Prostate gland (tissue), 2 donors: ENCODE results near the gene TMEM81. TPM values are rescaled to one million over a fixed set of nuclear protein-coding genes. Genes with fewer than 3 reads are reported as not detected.

Source experiments
- DNase-seq: peaks from one replicate; pipeline ENCODE4 v3.0.0-alpha.2; 2019; ENCODE audit warnings: low spot score
- H3K27ac ChIP-seq, 2 donors: fragments of 200-600 bp; sonication (generic); 2 replicates each; pipeline ENCODE4 v1.5.1; 2017 to 2019
- H3K27me3 ChIP-seq: fragments of 200-600 bp; sonication (generic); replicated peaks from 2 replicates; pipeline ENCODE4 v1.5.1; 2019; ENCODE audit not compliant: insufficient read depth
- H3K36me3 ChIP-seq, 2 donors: fragments of 200-600 bp; sonication (generic); 1 replicate in 1 of 2; 2 replicates in 1 of 2; pipeline versions ENCODE4 v1.5.1 to v1.8.1; 2017 to 2019
- H3K4me1 ChIP-seq: fragments of 200-600 bp; sonication (generic); replicated peaks from 2 replicates; pipeline ENCODE4 v1.5.1; 2019
- H3K4me3 ChIP-seq, 2 donors: fragments of 200-600 bp; sonication (generic); 2 replicates each; pipeline ENCODE4 v1.5.1; 2017 to 2019
- H3K9me3 ChIP-seq: fragments of 200-600 bp; sonication (generic); 2 replicates; pipeline ENCODE4 v1.5.1; 2017
- POLR2A ChIP-seq: fragments of 450-650 bp; IDR thresholded peaks from one replicate; pipeline ENCODE4 v1.6.1; 2016; ENCODE audit warnings: antibody characterized with exemption, mild to moderate bottlenecking
- POLR2AphosphoS5 ChIP-seq: sonication (generic); formaldehyde crosslinking; IDR thresholded peaks from one replicate; pipeline ENCODE4 v1.6.1; 2017; ENCODE audit warnings: antibody characterized with exemption
- WGBS: methylation state at CpG from one replicate; pipeline ENCODE4 v1.1.5; 2018; 5-methylcytosine and 5-hydroxymethylcytosine counted together
- intact Hi-C: fragments of 100-400 bp; cut with DNase I; formaldehyde crosslinking; loops from one replicate; pipeline ENCODE4 v1.14.2; 2022
- total RNA-seq, 2 donors: library from RNA; depleted of rRNA; stranded (reverse); fragments of >200 nt; gene quantifications; one replicate each; pipeline ENCODE4 v1.1.0, GENCODE V29; 2016
- TF ChIP-seq, protein P1 (sequence below), 4 experiments: fragments of 200-600 bp in 2 of 4; fragments of 450-650 bp in 2 of 4; sonication (generic) in 2 of 4; IDR thresholded peaks; 1 replicate in 3 of 4; 2 replicates in 1 of 4; pipeline ENCODE4 v1.5.1; 2016 to 2019; ENCODE audit warnings: antibody characterized with exemption in 4 of 4, mild to moderate bottlenecking in 2 of 4, moderate library complexity in 2 of 4

The TMEM81 gene
- total RNA-seq, 2 donors from 2014 or later = 0.73 to 2.2 TPM

DNA sequence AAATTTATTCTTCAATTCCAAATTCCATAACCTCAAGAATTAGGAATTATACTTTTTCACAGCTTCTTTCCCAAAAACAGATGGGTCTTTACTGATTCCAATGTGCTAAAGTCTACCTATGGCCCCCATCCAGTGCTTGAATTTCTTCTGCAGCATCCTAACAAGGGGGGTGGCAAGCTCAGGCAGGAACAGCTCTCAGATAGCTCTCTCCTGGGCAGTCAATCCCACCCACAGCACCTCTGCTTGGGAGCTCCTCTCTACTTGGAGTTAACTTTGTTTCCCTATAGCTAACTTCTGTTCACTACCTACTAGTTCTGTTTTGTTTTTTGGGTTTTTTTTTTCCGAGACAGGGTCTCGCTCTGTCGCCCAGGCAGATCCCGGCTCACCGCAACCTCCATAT, 25.5 kb upstream of the TMEM81 start:
- no peak for DNase-seq
- TF ChIP-seq, protein P1, sequence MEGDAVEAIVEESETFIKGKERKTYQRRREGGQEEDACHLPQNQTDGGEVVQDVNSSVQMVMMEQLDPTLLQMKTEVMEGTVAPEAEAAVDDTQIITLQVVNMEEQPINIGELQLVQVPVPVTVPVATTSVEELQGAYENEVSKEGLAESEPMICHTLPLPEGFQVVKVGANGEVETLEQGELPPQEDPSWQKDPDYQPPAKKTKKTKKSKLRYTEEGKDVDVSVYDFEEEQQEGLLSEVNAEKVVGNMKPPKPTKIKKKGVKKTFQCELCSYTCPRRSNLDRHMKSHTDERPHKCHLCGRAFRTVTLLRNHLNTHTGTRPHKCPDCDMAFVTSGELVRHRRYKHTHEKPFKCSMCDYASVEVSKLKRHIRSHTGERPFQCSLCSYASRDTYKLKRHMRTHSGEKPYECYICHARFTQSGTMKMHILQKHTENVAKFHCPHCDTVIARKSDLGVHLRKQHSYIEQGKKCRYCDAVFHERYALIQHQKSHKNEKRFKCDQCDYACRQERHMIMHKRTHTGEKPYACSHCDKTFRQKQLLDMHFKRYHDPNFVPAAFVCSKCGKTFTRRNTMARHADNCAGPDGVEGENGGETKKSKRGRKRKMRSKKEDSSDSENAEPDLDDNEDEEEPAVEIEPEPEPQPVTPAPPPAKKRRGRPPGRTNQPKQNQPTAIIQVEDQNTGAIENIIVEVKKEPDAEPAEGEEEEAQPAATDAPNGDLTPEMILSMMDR (IDR thresholded peaks at IDR 0.05) = no peak
- TF ChIP-seq POLR2A (no peak), POLR2AphosphoS5 (no peak)

DNA sequence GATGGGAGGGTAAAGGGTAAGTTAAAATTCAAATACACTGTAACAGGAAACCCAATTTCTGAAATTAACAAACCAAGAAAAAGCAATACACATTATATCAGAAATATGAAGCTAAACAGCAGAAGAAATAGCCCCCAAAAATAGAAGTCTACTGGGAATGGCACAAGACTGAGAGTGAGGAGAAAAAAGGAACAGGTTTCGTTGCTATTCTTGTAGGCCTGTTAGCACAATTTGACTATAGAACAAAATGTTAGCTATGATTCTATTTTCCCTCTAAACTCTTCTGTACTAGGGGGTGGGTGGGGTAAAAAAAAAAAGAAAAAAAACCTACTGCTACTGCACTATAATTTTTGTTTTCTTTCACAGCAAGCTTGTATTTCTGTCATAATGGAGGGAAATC, 25.0 kb upstream of the TMEM81 start:
- Histone ChIP-seq H3K4me1 (no peaks in the 10 kb centered on the region), H3K27ac (no peak overlapping the region), H3K27me3 (no peaks in the 10 kb centered on the region), H3K9me3 (no peaks in the 10 kb centered on the region), H3K4me3 (no peak overlapping the region), H3K36me3 (no peaks in the 10 kb centered on the region)
- TF ChIP-seq POLR2AphosphoS5 = no peak
- TF ChIP-seq POLR2A = no peak
- TF ChIP-seq, protein P1 (IDR thresholded peaks at IDR 0.05) = no peak
- intact Hi-C loops = no loop called here
- no peak for DNase-seq
- WGBS = 91% methylated on average over 1 of the region's 1 CpG

More for the DNA sequence above, 25.5 kb upstream of the TMEM81 start:
- Histone ChIP-seq H3K9me3 (no peaks in the 10 kb centered on the region), H3K27me3 (no peaks in the 10 kb centered on the region), H3K27ac (no peak overlapping the region), H3K4me1 (no peaks in the 10 kb centered on the region), H3K4me3 (no peak overlapping the region), H3K36me3 (no peaks in the 10 kb centered on the region)
- intact Hi-C loops = no loop called here
- WGBS = 85% methylated on average over 5 of the region's 5 CpGs

DNA sequence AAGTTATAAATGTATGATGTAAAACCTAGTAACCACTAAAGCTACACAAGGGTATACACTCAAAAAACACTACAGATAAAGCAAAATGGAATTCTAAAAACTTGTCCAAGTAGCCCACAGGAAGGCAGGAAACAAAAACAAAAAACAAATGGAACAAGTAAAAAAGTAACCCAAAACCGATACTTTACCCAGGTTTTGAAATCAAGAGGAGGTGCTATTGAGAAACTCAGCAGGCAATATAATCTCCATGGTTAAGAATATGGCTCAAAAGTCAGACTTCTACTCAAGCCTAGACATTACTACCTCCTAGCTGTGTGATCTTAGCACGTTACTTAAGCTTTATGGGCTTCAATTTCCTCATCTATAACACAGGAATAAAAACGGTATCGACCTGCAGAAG, 24.2 kb upstream of the TMEM81 start:
- H3K4me3 ChIP-seq = no peak overlapping the region
- no peak overlapping the region for H3K27ac ChIP-seq
- DNase-seq = no peak
- no peaks in the 10 kb centered on the region for H3K36me3 ChIP-seq
- 91% methylated on average over 4 of the region's 4 CpGs for WGBS
- TF ChIP-seq, protein P1 (IDR thresholded peaks at IDR 0.05) = no peak
- TF ChIP-seq POLR2A = no peak
- TF ChIP-seq POLR2AphosphoS5 = no peak
- H3K9me3 ChIP-seq = no peaks in the 10 kb centered on the region
- H3K27me3 ChIP-seq = no peaks in the 10 kb centered on the region
- intact Hi-C loops = no loop called here
- H3K4me1 ChIP-seq = no peaks in the 10 kb centered on the region

DNA sequence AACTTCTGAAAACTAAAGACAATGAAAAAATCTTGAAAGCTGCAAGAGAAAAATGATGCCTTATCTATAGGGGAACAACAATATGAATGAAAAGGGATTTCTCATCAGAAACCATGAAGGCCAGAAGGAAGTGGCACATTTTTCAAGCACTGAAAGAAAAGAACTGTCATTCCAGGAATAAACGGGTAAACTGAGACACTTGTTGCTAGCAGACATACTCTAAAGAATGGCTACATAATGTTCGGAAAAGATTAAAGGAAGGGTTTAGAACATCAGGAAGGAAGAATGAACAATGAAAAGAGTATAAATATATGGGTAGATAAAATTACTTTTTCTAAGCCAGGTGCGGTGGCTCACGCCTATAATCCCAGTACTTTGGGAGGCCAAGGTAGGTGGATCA, 23.1 kb upstream of the TMEM81 start:
- WGBS = 92% methylated on average over 4 of the region's 4 CpGs
- peaks cover 0 to under 1% of the 10 kb centered on the region in 2 donors for H3K36me3 ChIP-seq
- no peaks in the 10 kb centered on the region for H3K9me3 ChIP-seq
- no peak overlapping the region for H3K4me3 ChIP-seq
- H3K27me3 ChIP-seq = no peaks in the 10 kb centered on the region
- TF ChIP-seq POLR2A = no peak
- TF ChIP-seq POLR2AphosphoS5 = no peak
- TF ChIP-seq, protein P1 (IDR thresholded peaks at IDR 0.05) = no peak
- no peak for DNase-seq
- no peaks in the 10 kb centered on the region for H3K4me1 ChIP-seq
- H3K27ac ChIP-seq = no peak overlapping the region
- intact Hi-C loops = no loop called here

DNA sequence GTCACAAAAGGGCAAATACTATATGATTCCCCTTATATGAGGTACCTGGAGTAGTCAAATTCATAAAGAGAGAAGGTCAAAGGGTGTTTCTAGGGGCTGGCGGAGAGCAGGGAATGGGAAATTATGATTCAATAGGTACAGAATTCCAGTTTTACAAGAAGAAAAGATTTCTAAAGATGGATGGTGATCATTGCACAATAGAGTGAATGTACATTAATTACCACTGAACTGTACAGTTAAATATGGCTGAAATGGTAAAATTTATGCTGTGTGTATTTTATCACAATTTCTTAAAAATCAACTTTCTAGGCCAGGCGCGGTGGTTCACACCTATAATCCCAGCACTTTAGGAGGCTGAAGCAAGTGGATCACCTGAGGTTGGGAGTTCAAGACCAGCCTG, 18.1 kb upstream of the TMEM81 start:
- 96% methylated on average over 3 of the region's 3 CpGs for WGBS
- H3K27me3 ChIP-seq = no peaks in the 10 kb centered on the region
- TF ChIP-seq POLR2AphosphoS5 (no peak), POLR2A (no peak)
- TF ChIP-seq, protein P1 (IDR thresholded peaks at IDR 0.05) = no peak
- H3K4me3 ChIP-seq = no peak overlapping the region
- H3K27ac ChIP-seq = no peak overlapping the region
- H3K4me1 ChIP-seq = no peaks in the 10 kb centered on the region
- peaks cover 5 to 15% of the 10 kb centered on the region in 2 donors for H3K36me3 ChIP-seq
- no peak for DNase-seq
- intact Hi-C loops = no loop called here
- no peaks in the 10 kb centered on the region for H3K9me3 ChIP-seq
